Ovary (tissue), 9 donors: Measurements from ENCODE around the gene SCO2. TPM values are rescaled to one million over a fixed set of nuclear protein-coding genes. Genes with fewer than 3 reads are reported as not detected.
A peak's percentile ranks its signal among the peaks of the same experiment; 100 is the strongest.

Experiments
- DNase-seq, 5 donors: peaks; one replicate each; pipeline ENCODE4 v3.0.0-alpha.2; 2019 to 2020
- H3K27ac ChIP-seq, 2 donors: fragments of 200-600 bp; one replicate each; pipeline versions ENCODE4 v1.5.1 to v1.8.0; 2019 to 2022
- H3K27me3 ChIP-seq: fragments of 200-600 bp; one replicate; pipeline ENCODE4 v1.8.0; 2022
- H3K36me3 ChIP-seq: fragments of 200-600 bp; sonication (generic); one replicate; pipeline ENCODE4 v1.5.1; 2019
- H3K4me1 ChIP-seq: one replicate; pipeline ENCODE4 v1.8.1; 2013; ENCODE audit warnings: mild to moderate bottlenecking, moderate library complexity; ENCODE audit not compliant: insufficient read depth
- H3K4me3 ChIP-seq: fragments of 200-600 bp; sonication (generic); one replicate; pipeline ENCODE4 v1.5.1; 2017
- H3K9me3 ChIP-seq, 2 donors: fragments of 200-600 bp in 1 of 2; sonication (generic) in 1 of 2; one replicate each; pipeline versions ENCODE4 v1.5.1 to v1.8.1; 2013 to 2019; ENCODE audit warnings: mild to moderate bottlenecking in 1 of 2, moderate library complexity in 1 of 2
- EP300 ChIP-seq: sonication (generic); formaldehyde crosslinking; IDR thresholded peaks from one replicate; pipeline ENCODE4 v1.6.1; 2017; ENCODE audit warnings: antibody characterized with exemption
- POLR2A ChIP-seq: fragments of 450-650 bp; IDR thresholded peaks from one replicate; pipeline ENCODE4 v1.6.1; 2017; ENCODE audit warnings: antibody characterized with exemption, mild to moderate bottlenecking, moderate library complexity
- WGBS, 3 donors: extraction: QIAGEN DNeasy Blood & Tissue Kit in 1 of 3; methylation state at CpG; one replicate each; pipeline versions ENCODE4 v1.1.5 to v1.1.7; 2013 to 2017; 5-methylcytosine and 5-hydroxymethylcytosine counted together
- intact Hi-C, 4 donors: fragments of 100-400 bp; cut with DNase I; formaldehyde crosslinking; loops; one replicate each; pipeline versions ENCODE4 v1.11.0 to v1.15.1; 2022 to 2023
- polyA plus RNA-seq, 2 donors: library from polyadenylated mRNA; stranded (reverse); fragments of 200-250 nt in 1 of 2; fragments of 350-450 nt in 1 of 2; fragmentation: Illumina TruSeq in 1 of 2; extraction: RNeasy Lipid Tissue Mini Kit (QIAGEN cat#74804) in 1 of 2; gene quantifications; one replicate each; pipeline ENCODE4 v1.2.3, GENCODE V29; 2013 to 2014
- total RNA-seq, 7 donors: library from RNA; depleted of rRNA in 2 of 7; stranded (reverse); fragments of >200 nt in 2 of 7; fragmentation: NEBNext Ultra II Directional in 3 of 7; extraction: Animal tissue kit (Norgen Biotek cat#: 25700) in 3 of 7; gene quantifications; one replicate each; pipeline versions ENCODE4 v1.1.0 to v1.2.4, GENCODE V29; 2016 to 2023
- TF ChIP-seq, protein P1 (sequence below), 3 donors: fragments of 450-650 bp in 2 of 3; fragments of 200-600 bp in 1 of 3; IDR thresholded peaks; one replicate each; pipeline versions ENCODE4 v1.5.1 to v1.8.0; 2016 to 2022; ENCODE audit warnings: antibody characterized with exemption in 3 of 3, mild to moderate bottlenecking in 1 of 3
- donor health status: DM: no; HTN: no; CAD: no; lungs with moderate emphysema.
- donor health status: DM: no; HTN: no; CAD: no.
- donor health status: Bipolar disorder and iron deficiency.
- donor health status: DM: yes; HTN: yes; CAD: no.
- donor health status: DM: no; HTN: no; CAD: no.
- donor health status: DM: yes; HTN: yes; CAD: no.

The SCO2 gene
- total and polyA plus RNA-seq, 9 donors, result 0.73 to 5.1 (median 0.97) TPM; not detected in 4

- Histone ChIP-seq H3K9me3 (no peaks in the 10 kb centered on the region), H3K27ac (peak overlapping the region in 1 of 2 donors; percentile 74), H3K27me3 (no peaks in the 10 kb centered on the region), H3K36me3 (no peaks in the 10 kb centered on the region), H3K4me3 (peak overlapping the region; percentile 81), H3K4me1 (peaks cover 13% of the 10 kb centered on the region)
- intact Hi-C loops, result loop anchor here in 1 of 4 donors (10.0 kb wide), 1 partner anchor 262 kb away; the partner anchor contains the start of gene TUBGCP6
- WGBS, 3 donors, result 15 to 23% (median 17%) methylated on average over 12 to 21 of the region's 21 CpGs
- peak in 4 of 5 donors; percentile 55 to 74 (median 70) for DNase-seq
- TF ChIP-seq POLR2A (no peak), EP300 (no peak)
- TF ChIP-seq, protein P1, sequence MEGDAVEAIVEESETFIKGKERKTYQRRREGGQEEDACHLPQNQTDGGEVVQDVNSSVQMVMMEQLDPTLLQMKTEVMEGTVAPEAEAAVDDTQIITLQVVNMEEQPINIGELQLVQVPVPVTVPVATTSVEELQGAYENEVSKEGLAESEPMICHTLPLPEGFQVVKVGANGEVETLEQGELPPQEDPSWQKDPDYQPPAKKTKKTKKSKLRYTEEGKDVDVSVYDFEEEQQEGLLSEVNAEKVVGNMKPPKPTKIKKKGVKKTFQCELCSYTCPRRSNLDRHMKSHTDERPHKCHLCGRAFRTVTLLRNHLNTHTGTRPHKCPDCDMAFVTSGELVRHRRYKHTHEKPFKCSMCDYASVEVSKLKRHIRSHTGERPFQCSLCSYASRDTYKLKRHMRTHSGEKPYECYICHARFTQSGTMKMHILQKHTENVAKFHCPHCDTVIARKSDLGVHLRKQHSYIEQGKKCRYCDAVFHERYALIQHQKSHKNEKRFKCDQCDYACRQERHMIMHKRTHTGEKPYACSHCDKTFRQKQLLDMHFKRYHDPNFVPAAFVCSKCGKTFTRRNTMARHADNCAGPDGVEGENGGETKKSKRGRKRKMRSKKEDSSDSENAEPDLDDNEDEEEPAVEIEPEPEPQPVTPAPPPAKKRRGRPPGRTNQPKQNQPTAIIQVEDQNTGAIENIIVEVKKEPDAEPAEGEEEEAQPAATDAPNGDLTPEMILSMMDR (IDR thresholded peaks at IDR 0.05), result peak in 1 of 3 donors; percentile 13
These were observed 18.6 kb downstream of the SCO2 start for GRCh38 chr22:50506611-50507420.

GRCh38 chr22:50505776-50506610 is 19.4 kb downstream of the SCO2 start:
- DNase-seq, result peak in 3 of 5 donors; percentile 58 to 60 (median 58)
- Histone ChIP-seq H3K9me3 (no peaks in the 10 kb centered on the region), H3K27ac (peak overlapping the region in 1 of 2 donors; percentile 74), H3K27me3 (no peaks in the 10 kb centered on the region), H3K4me1 (peaks cover 13% of the 10 kb centered on the region), H3K4me3 (peak overlapping the region; percentile 81), H3K36me3 (no peaks in the 10 kb centered on the region)
- intact Hi-C loops, result loop anchor here in 1 of 4 donors (10.0 kb wide), 1 partner anchor 261 kb away; the partner anchor contains the start of gene TUBGCP6
- TF ChIP-seq, protein P1 (IDR thresholded peaks at IDR 0.05), result no peak
- TF ChIP-seq POLR2A (no peak), EP300 (no peak)
- 83 to 87% (median 86%) methylated on average over 38 to 41 of the region's 41 CpGs for WGBS, 3 donors

DNA sequence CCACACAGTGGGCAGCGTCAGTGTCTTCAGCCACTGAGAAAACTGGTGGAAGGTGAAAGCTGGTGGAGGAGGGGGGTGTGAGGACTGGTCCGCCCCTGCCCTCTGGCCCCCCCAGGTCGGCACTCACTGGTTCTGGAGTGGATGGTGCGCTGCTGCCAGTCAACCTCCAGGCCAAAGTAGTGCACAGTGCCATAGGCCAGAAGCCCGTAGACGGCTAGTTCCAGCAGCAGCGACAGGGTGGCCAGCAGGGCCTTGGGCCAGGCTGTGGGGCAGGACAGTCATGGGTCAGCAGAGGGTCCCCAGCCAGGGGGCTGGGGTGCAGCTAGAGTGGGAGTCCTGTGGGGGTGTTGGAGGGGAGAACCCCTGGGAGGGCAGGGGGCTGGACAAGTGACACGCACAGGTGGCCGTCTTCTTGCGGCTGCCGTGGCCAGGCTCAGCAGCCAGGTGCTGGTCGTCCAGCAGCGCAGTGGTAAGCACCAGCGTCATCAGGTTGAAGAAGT is 20.1 kb downstream of the SCO2 start:
- H3K4me3 ChIP-seq, result no peak overlapping the region
- 85 to 91% (median 88%) methylated on average over 14 of the region's 14 CpGs for WGBS, 3 donors
- H3K36me3 ChIP-seq, result no peaks in the 10 kb centered on the region
- peaks cover 13% of the 10 kb centered on the region for H3K4me1 ChIP-seq
- no peaks in the 10 kb centered on the region for H3K9me3 ChIP-seq
- DNase-seq, result peak in 1 of 5 donors; percentile 40
- H3K27me3 ChIP-seq, result no peaks in the 10 kb centered on the region
- TF ChIP-seq POLR2A (no peak), EP300 (no peak)
- TF ChIP-seq, protein P1 (IDR thresholded peaks at IDR 0.05), result no peak
- intact Hi-C loops, result loop anchor here in 1 of 4 donors (10.0 kb wide), 1 partner anchor 261 kb away; the partner anchor contains the start of gene TUBGCP6
- H3K27ac ChIP-seq, result no peak overlapping the region
